Naive B cell (primary cell): ENCODE results near the gene CYP11A1. TPM values are rescaled to one million over a fixed set of nuclear protein-coding genes. Genes with fewer than 3 reads are reported as not detected.
"Not testable (repeated sequence)": the region's sequence is repeated elsewhere in the genome, so short reads cannot be mapped to it uniquely, and the experiment has no call there.

Experiments
- ATAC-seq, 2 donors: fragments of 150-1000 bp; cut with Tn5 transposase; 2 replicates each; pipeline ENCODE4 v1.10.0; 2021; ENCODE audit warnings: low read depth in 2 of 2, mild to moderate bottlenecking in 2 of 2, moderate library complexity in 2 of 2
- DNase-seq: peaks from one replicate; pipeline ENCODE4 v3.0.0; 2022
- H3K27ac Mint-ChIP-seq, 6 donors: one replicate each; pipeline ENCODE4 v1.8.0; 2020 to 2022; ENCODE audit warnings: mild to moderate bottlenecking in 6 of 6, mixed read lengths in 6 of 6, moderate library complexity in 5 of 6, inconsistent platforms in 2 of 6
- H3K27me3 Mint-ChIP-seq, 3 donors: one replicate each; pipeline ENCODE4 v1.8.0; 2021 to 2022; ENCODE audit warnings: mixed read lengths in 3 of 3, mild to moderate bottlenecking in 1 of 3
- H3K36me3 Mint-ChIP-seq, 2 donors: one replicate each; pipeline ENCODE4 v1.8.0; 2020 to 2022; ENCODE audit warnings: mixed read lengths in 2 of 2, inconsistent platforms in 1 of 2, mild to moderate bottlenecking in 1 of 2
- H3K4me1 Mint-ChIP-seq, 3 donors: one replicate each; pipeline ENCODE4 v1.8.0; 2020 to 2022; ENCODE audit warnings: mixed read lengths in 3 of 3, inconsistent platforms in 1 of 3, mild to moderate bottlenecking in 1 of 3, moderate library complexity in 1 of 3
- H3K4me3 Mint-ChIP-seq, 8 donors: one replicate each; pipeline ENCODE4 v1.8.0; 2020 to 2022; ENCODE audit warnings: mild to moderate bottlenecking in 8 of 8, mixed read lengths in 8 of 8, moderate library complexity in 8 of 8, inconsistent platforms in 2 of 8
- H3K9me3 Mint-ChIP-seq, 7 donors: one replicate each; pipeline ENCODE4 v1.8.0; 2020 to 2022; ENCODE audit warnings: mixed read lengths in 7 of 7, mild to moderate bottlenecking in 5 of 7, inconsistent platforms in 2 of 7, moderate library complexity in 1 of 7
- polyA plus RNA-seq, 6 donors: library from polyadenylated mRNA; unstranded; fragments of 300-500 nt; fragmentation: Illumina TruSeq; gene quantifications; one replicate each; pipeline ENCODE4 v1.2.3, GENCODE V29; 2021; ENCODE audit warnings: low read depth in 6 of 6

Gene CYP11A1
- polyA plus RNA-seq, 6 donors from 2014 or later, result not detected

GRCh38 chr15:74397239-74398068, 30.0 kb upstream of the CYP11A1 start:
- DNase-seq, result peak; percentile 83
- Mint-ChIP-seq H3K4me3 (peak overlapping the region; percentile 34 to 87 (median 82)), H3K9me3 (no peaks in the 10 kb centered on the region), H3K27me3 (no peaks in the 10 kb centered on the region), H3K36me3 (no peaks in the 10 kb centered on the region), H3K4me1 (peaks cover 86 to 94% (median 93%) of the 10 kb centered on the region in 3 donors), H3K27ac (peak overlapping the region; percentile 96 to 100 (median 100))
- peak; percentile 49 to 52 for ATAC-seq

DNA sequence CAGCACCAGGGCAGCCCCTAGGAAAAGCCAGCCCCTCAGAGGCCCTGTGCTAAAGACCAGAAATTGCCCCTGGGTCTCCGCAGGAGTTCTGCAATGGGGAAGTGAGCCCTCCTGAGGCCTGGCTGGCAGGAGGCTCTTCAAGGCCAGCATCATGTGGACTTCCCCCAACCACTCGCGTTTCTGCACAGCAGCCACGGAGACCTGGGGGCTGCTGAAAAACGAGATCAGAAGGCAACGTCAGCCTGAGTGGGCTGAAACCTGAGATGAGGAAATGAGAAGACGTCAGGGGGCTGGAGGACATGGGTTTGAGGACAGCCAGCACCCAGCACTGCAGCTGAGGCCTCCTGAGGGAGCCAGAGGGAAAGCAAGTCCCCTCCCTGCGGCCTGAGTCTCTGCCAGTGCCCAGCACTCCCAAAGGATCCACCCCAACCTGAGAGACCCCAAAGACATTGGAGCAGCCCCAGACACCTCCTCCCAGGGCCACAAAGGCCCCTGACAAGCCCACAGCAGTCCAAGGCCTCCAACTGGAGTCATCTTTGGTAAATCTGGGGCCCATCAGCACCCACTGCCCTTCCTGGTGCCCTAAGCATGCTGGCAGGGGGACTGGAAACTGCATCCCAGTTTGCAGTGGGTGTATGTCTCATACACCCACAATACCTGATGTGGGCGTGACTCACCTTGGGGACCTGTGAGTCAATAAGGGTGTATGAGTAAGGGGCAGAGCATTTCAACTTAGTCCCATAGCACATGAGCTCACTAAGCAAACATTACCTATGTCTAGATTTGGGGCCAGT, 29.2 kb upstream of the CYP11A1 start:
- ATAC-seq (peak; percentile 81 to 82), DNase-seq (peak; percentile 90)
- H3K27ac Mint-ChIP-seq, result peak overlapping the region; percentile 96 to 100 (median 100)
- H3K36me3 Mint-ChIP-seq, result no peaks in the 10 kb centered on the region
- no peaks in the 10 kb centered on the region for H3K27me3 Mint-ChIP-seq
- no peaks in the 10 kb centered on the region for H3K9me3 Mint-ChIP-seq
- H3K4me1 Mint-ChIP-seq, result peaks cover 86 to 94% (median 93%) of the 10 kb centered on the region in 3 donors
- peak overlapping the region; percentile 62 to 89 (median 82) for H3K4me3 Mint-ChIP-seq

GRCh38 chr15:74396146-74396438, 28.6 kb upstream of the CYP11A1 start:
- no peaks in the 10 kb centered on the region for H3K9me3 Mint-ChIP-seq
- DNase-seq (no peak), ATAC-seq (peak; percentile 9 to 10)
- H3K4me3 Mint-ChIP-seq, result peak overlapping the region; percentile 45 to 87 (median 73)
- peak overlapping the region; percentile 96 to 100 (median 100) for H3K27ac Mint-ChIP-seq
- no peaks in the 10 kb centered on the region for H3K36me3 Mint-ChIP-seq
- peaks cover 86 to 94% (median 93%) of the 10 kb centered on the region in 3 donors for H3K4me1 Mint-ChIP-seq
- H3K27me3 Mint-ChIP-seq, result no peaks in the 10 kb centered on the region

- no peak for DNase-seq
- Mint-ChIP-seq H3K36me3 (no peaks in the 10 kb centered on the region), H3K27ac (peak overlapping the region; percentile 96 to 100 (median 100)), H3K27me3 (no peaks in the 10 kb centered on the region), H3K4me1 (peaks cover 87 to 94% (median 93%) of the 10 kb centered on the region in 3 donors), H3K4me3 (peak overlapping the region in 4 of 8 donors; percentile 45 to 65 (median 62)), H3K9me3 (no peaks in the 10 kb centered on the region)
- ATAC-seq, result no peak
Observed at GRCh38 chr15:74395319-74396145, 28.1 kb upstream of the CYP11A1 start.

DNA sequence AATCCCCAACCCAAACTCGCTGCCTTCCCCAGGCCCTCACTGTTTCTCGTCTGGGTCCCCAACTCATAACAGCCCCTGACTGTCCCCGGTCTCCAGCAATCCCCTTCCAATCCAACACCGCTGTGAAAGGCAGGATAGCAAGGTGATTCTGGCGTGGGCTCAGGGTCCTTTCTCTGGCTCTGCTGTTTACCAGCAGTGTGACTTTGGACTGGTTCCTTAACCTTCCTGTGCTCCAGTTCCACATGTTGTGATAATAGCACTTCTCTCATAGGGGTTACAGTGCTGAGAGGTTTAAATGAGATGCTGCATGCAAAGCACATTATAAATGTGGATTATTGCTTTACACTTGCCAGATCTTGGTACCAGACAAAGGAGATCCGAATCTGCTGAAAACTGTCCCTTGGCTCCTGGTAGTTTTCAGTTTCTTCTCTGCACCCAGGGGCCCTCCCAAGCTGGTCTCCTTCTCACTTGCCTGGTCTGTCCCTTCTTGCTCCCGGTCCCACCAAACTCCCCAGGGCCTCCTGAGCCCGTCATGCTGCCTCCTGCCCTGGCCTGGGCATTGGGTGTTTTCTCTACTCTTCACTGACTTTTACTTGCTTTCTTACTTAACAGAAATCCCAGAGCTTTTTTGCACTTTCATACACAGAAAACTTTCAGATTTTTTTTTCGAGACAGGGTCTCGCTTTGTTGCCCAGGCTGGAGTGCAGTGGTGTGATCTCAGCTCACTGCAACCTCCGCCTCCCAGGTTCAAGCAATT, 26.8 kb upstream of the CYP11A1 start:
- DNase-seq (no peak), ATAC-seq (no peak)
- Mint-ChIP-seq H3K4me3 (peak overlapping the region in 5 of 8 donors; percentile 13 to 66 (median 22)), H3K4me1 (peaks cover 86 to 91% (median 89%) of the 10 kb centered on the region in 3 donors), H3K36me3 (no peaks in the 10 kb centered on the region), H3K27me3 (no peaks in the 10 kb centered on the region), H3K9me3 (no peaks in the 10 kb centered on the region), H3K27ac (peak overlapping the region; percentile 86 to 99 (median 97))

GRCh38 chr15:74393423-74393822, 26.0 kb upstream of the CYP11A1 start:
- DNase-seq, result no peak
- Mint-ChIP-seq H3K4me1 (peaks cover 83 to 91% (median 84%) of the 10 kb centered on the region in 3 donors), H3K4me3 (peak overlapping the region in 4 of 8 donors; percentile 1 to 73 (median 61)), H3K9me3 (no peaks in the 10 kb centered on the region), H3K36me3 (no peaks in the 10 kb centered on the region), H3K27ac (peak overlapping the region in 5 of 6 donors; percentile 42 to 98 (median 91)), H3K27me3 (no peaks in the 10 kb centered on the region)
- no peak for ATAC-seq

DNA sequence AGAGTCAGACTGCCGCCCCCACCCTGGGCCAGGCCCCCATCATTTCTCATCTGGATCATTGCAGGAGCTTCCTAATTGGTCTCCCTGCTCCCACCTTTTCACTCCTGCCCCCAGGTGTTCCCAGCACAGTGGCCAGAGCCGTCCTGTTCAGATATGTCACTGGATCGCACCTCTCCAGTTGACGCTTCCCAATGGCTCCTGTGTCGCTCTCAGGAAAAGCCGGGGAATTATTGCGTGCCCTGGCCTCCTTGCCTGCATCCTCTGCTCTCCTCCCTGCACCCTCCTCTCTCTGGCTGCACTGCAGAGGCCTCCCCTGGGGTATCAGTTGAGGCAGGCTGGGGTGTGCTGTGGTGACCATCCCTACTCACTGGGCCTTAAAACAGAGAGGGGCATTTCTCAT, 25.5 kb upstream of the CYP11A1 start:
- peak overlapping the region in 5 of 6 donors; percentile 10 to 96 (median 89) for H3K27ac Mint-ChIP-seq
- peak overlapping the region in 4 of 8 donors; percentile 1 to 86 (median 34) for H3K4me3 Mint-ChIP-seq
- DNase-seq (no peak), ATAC-seq (no peak)
- H3K27me3 Mint-ChIP-seq, result no peaks in the 10 kb centered on the region
- H3K36me3 Mint-ChIP-seq, result no peaks in the 10 kb centered on the region
- H3K4me1 Mint-ChIP-seq, result peaks cover 79 to 86% (median 82%) of the 10 kb centered on the region in 3 donors
- no peaks in the 10 kb centered on the region for H3K9me3 Mint-ChIP-seq

DNA sequence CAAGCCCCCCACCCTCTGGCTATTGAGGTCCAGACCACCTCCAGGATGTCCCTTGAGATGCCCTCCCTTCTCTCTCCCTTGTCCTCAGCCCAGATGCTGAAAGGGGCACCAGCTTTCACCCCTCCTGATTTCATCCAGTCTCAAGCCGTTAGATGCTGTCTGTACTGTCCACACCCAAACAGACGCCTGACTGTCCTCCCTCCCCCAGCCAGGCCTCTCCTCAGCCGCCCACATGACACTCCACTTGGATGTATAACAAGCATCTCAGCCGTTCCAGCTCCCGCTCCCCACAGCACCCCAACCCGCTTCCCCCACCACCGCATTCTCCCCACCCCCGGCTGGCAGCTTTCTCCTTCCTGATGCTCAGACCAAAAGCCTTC, 25.0 kb upstream of the CYP11A1 start:
- H3K36me3 Mint-ChIP-seq, result no peaks in the 10 kb centered on the region
- ATAC-seq (no peak), DNase-seq (no peak)
- H3K27me3 Mint-ChIP-seq, result no peaks in the 10 kb centered on the region
- peak overlapping the region; percentile 10 to 96 (median 80) for H3K27ac Mint-ChIP-seq
- H3K4me3 Mint-ChIP-seq, result peak overlapping the region in 4 of 8 donors; percentile 53 to 87 (median 72)
- H3K9me3 Mint-ChIP-seq, result no peaks in the 10 kb centered on the region
- H3K4me1 Mint-ChIP-seq, result peaks cover 74 to 85% (median 77%) of the 10 kb centered on the region in 3 donors

DNA sequence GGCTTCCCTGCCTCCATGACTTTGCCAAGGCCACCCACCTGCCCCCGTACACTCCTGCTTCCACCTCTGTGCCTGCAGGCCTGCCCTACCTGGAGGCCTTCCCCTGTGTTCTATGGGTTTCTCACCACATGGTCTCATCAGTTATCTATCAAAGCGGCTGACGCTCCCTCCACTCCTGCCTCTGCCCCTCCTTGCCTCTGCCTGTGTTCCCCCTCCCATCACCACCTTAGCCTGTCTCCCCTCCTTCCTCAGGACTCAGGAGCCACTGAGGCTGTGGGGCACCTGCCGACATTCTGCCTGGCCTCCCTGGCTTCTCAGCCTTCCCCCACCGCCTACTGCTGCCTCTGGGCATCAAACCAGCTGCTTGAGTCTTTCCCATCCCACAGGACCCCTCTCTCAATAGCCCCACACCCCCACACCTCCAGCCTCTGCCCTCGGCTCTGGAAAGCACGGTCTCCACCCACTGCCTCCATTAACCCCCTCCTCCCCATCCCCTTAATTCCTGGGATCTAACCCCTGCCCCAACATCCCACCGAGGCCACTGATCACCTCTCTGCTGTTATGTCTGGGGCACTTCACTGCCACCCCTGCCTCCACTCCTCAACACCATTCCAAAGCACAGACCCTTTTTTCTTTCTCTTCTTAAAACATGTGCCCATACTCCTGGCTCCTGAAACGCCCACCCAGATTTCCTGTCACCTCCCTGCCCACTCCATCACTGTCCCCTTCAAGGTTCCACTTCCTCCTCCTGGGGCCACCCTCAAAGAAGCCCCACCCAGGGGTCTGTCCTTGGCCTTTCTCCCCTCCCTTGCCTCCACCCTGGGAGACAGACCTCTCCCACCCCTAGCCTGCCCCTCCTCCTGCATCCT, 24.4 kb upstream of the CYP11A1 start:
- DNase-seq (no peak), ATAC-seq (no peak)
- H3K27ac Mint-ChIP-seq, result peak overlapping the region; percentile 72 to 96 (median 86)
- H3K27me3 Mint-ChIP-seq, result no peaks in the 10 kb centered on the region
- peaks cover 74 to 84% (median 77%) of the 10 kb centered on the region in 3 donors for H3K4me1 Mint-ChIP-seq
- no peaks in the 10 kb centered on the region for H3K36me3 Mint-ChIP-seq
- peak overlapping the region in 6 of 8 donors; percentile 36 to 87 (median 58) for H3K4me3 Mint-ChIP-seq
- H3K9me3 Mint-ChIP-seq, result no peaks in the 10 kb centered on the region

GRCh38 chr15:74390647-74391288, 23.3 kb upstream of the CYP11A1 start:
- Mint-ChIP-seq H3K27me3 (no peaks in the 10 kb centered on the region), H3K4me1 (peaks cover 70 to 84% (median 77%) of the 10 kb centered on the region in 3 donors), H3K4me3 (peak overlapping the region in 5 of 8 donors; percentile 13 to 78 (median 36)), H3K9me3 (no peaks in the 10 kb centered on the region), H3K27ac (peak overlapping the region in 5 of 6 donors; percentile 34 to 96 (median 73)), H3K36me3 (no peaks in the 10 kb centered on the region)
- peak in 1 of 2 donors; percentile 59 for ATAC-seq
- no peak for DNase-seq

DNA sequence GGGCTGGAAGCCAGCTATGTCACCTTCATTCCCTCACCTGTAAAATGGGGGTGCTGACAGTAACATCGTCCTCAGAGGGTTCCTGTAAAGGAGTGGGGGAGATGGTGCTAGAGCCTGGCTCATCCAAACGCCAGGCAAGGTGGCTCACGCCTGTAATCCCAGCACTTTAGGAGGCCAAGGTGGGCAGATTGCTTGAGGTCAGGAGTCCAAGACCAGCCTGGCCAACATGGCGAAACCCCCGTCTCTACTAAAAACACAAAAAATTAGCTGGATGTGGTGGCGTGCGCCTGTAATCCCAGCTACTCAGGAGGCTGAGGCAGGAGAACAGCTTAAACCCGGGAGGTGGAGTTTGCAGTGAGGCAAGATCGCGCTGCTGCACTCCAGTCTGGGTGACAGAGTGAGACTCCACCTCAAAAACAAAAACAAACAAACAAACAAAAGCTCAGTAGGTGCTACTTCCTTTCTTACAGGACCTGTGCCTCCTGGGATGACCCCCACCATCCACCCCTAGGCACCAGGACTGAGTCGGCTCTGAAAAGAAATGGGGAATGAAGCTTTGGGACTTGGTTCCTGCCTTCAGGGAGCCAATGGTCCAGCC, 22.7 kb upstream of the CYP11A1 start:
- not testable (repeated sequence) for DNase-seq, ATAC-seq, H3K36me3 Mint-ChIP-seq, H3K27me3 Mint-ChIP-seq, H3K9me3 Mint-ChIP-seq
- peak overlapping the region in 3 of 8 donors; percentile 13 to 78 (median 36) for H3K4me3 Mint-ChIP-seq
- peaks cover 66 to 87% (median 78%) of the 10 kb centered on the region in 3 donors for H3K4me1 Mint-ChIP-seq
- peak overlapping the region in 3 of 6 donors; percentile 44 to 96 (median 73) for H3K27ac Mint-ChIP-seq
